HepG2 (cell line): ENCODE data around the gene PPDPF. TPM values are rescaled to one million over a fixed set of nuclear protein-coding genes. Genes with fewer than 3 reads are reported as not detected.

Source experiments
- AGO2 ChIP-seq: fragments of 200-400 bp; formaldehyde crosslinking; optimal IDR thresholded peaks from 2 replicates; pipeline ENCODE3; 2017; ENCODE audit warnings: mild to moderate bottlenecking, low read depth, low read length, moderate library complexity
- ARID3A ChIP-seq: IDR thresholded peaks from 2 replicates; pipeline ENCODE4 v1.6.1; 2012; ENCODE audit warnings: low read depth, low read length, improper control_type of control experiment
- BORCS8-MEF2B ChIP-seq: sonication (generic); formaldehyde crosslinking; IDR thresholded peaks from 2 replicates; pipeline ENCODE4 v1.8.0; 2022; ENCODE audit warnings: mild to moderate bottlenecking, missing genetic modification reagents
- CHCHD3 ChIP-seq: sonication (generic); formaldehyde crosslinking; IDR thresholded peaks from 2 replicates; pipeline ENCODE4 v1.8.0; 2022; ENCODE audit warnings: mild to moderate bottlenecking, missing genetic modification reagents, moderate library complexity
- EHMT2 ChIP-seq: fragments of 200-600 bp; sonication (generic); IDR thresholded peaks from 2 replicates; pipeline ENCODE4 v1.7.0; 2017; ENCODE audit warnings: antibody characterized with exemption, low read depth, low read length, borderline replicate concordance
- GTF2F1 ChIP-seq: fragments of 150-350 bp; IDR thresholded peaks from 2 replicates; pipeline ENCODE4 v1.6.1; 2014; ENCODE audit warnings: low read length
- MAFK ChIP-seq, 2 experiments: IDR thresholded peaks in 1 of 2; conservative IDR thresholded peaks in 1 of 2; 2 replicates each; pipeline ENCODE4 v1.6.1; 2011; ENCODE audit warnings: improper control_type of control experiment in 2 of 2, low read length in 2 of 2
- ONECUT2 ChIP-seq: sonication (generic); formaldehyde crosslinking; IDR thresholded peaks from 2 replicates; pipeline ENCODE4 v1.4.0; 2020; ENCODE audit warnings: missing genetic modification reagents
- TARDBP ChIP-seq: sonication (generic); formaldehyde crosslinking; IDR thresholded peaks from 2 replicates; pipeline ENCODE4 v1.8.0; 2022; ENCODE audit warnings: mild to moderate bottlenecking, missing genetic modification reagents
- TSC22D2 ChIP-seq: sonication (generic); formaldehyde crosslinking; IDR thresholded peaks from 2 replicates; pipeline ENCODE4 v1.5.1; 2020; ENCODE audit warnings: missing genetic modification reagents, mild to moderate bottlenecking, borderline replicate concordance
- ZBTB42 ChIP-seq: sonication (generic); formaldehyde crosslinking; IDR thresholded peaks from 2 replicates; pipeline ENCODE4 v1.5.0; 2020; ENCODE audit warnings: mild to moderate bottlenecking, missing genetic modification reagents
- ZKSCAN1 ChIP-seq: fragments of 150-350 bp; IDR thresholded peaks from 2 replicates; pipeline ENCODE4 v1.6.1; 2014; ENCODE audit warnings: low read length
- ZNF350 ChIP-seq: sonication (generic); formaldehyde crosslinking; IDR thresholded peaks from 2 replicates; pipeline ENCODE4 v1.4.0; 2020; ENCODE audit warnings: mild to moderate bottlenecking, low read depth, missing genetic modification reagents, borderline replicate concordance
- ZNF597 ChIP-seq: sonication (generic); formaldehyde crosslinking; IDR thresholded peaks from 2 replicates; pipeline ENCODE4 v1.5.0; 2020; ENCODE audit warnings: missing genetic modification reagents
- ZNF75D ChIP-seq: sonication (generic); formaldehyde crosslinking; IDR thresholded peaks from 2 replicates; pipeline ENCODE4 v1.8.1; 2023; ENCODE audit warnings: missing genetic modification reagents, mild to moderate bottlenecking, borderline replicate concordance
- ZNF790 ChIP-seq: sonication (generic); formaldehyde crosslinking; IDR thresholded peaks from 2 replicates; pipeline ENCODE4 v1.8.0; 2022; ENCODE audit warnings: missing genetic modification reagents, mild to moderate bottlenecking, borderline replicate concordance
- ZNF839 ChIP-seq: sonication (generic); formaldehyde crosslinking; IDR thresholded peaks from 2 replicates; pipeline ENCODE4 v1.4.0; 2020; ENCODE audit warnings: missing genetic modification reagents, mild to moderate bottlenecking, borderline replicate concordance
- ZSCAN29 ChIP-seq: sonication (generic); formaldehyde crosslinking; conservative IDR thresholded peaks from 2 replicates; pipeline ENCODE4 v1.4.0; 2020; ENCODE audit warnings: mild to moderate bottlenecking, missing genetic modification reagents
- ZSCAN30 ChIP-seq: sonication (generic); formaldehyde crosslinking; IDR thresholded peaks from 2 replicates; pipeline ENCODE4 v1.5.0; 2020; ENCODE audit warnings: mild to moderate bottlenecking, missing genetic modification reagents
- polyA plus RNA-seq, 8 experiments: library from polyadenylated mRNA; depleted of rRNA in 3 of 8; stranded (reverse) in 7 of 8; unstranded in 1 of 8; fragments of >200 nt; fragmentation: Illumina TruSeq in 4 of 8; extraction: Trizol in 4 of 8; gene quantifications; 2 replicates each; pipeline versions ENCODE4 v1.2.1 to v1.2.3, GENCODE V29; 2011 to 2016; ENCODE audit warnings: low read depth in 4 of 8, missing spikeins in 1 of 8, mixed read lengths in 1 of 8; ENCODE audit not compliant: insufficient read depth in 1 of 8
- total RNA-seq, 5 experiments: library from RNA; depleted of rRNA; stranded (reverse); fragments of >200 nt; fragmentation: Illumina TruSeq; extraction: Trizol; gene quantifications; 2 replicates each; pipeline ENCODE4 v1.2.3, GENCODE V29; 2016; ENCODE audit warnings: low read depth in 1 of 5
- TF ChIP-seq, protein P1 (sequence below): sonication (generic); formaldehyde crosslinking; IDR thresholded peaks from 2 replicates; pipeline ENCODE4 v1.4.0; 2020; ENCODE audit warnings: missing genetic modification reagents, borderline replicate concordance
- TF ChIP-seq, protein P2 (sequence below): sonication (generic); formaldehyde crosslinking; IDR thresholded peaks from 2 replicates; pipeline ENCODE4 v1.4.0; 2020; ENCODE audit warnings: missing genetic modification reagents
- TF ChIP-seq, protein P3 (sequence below): sonication (generic); formaldehyde crosslinking; IDR thresholded peaks from 2 replicates; pipeline ENCODE4 v1.8.0; 2022; ENCODE audit warnings: missing genetic modification reagents, mild to moderate bottlenecking, inconsistent platforms, borderline replicate concordance

The PPDPF gene
- total and polyA plus RNA-seq, 2 of the 13 experiments (the other 11 are each of a cell fraction or from before 2014, with no cell fraction given), result 1.8 to 7.0 TPM

DNA sequence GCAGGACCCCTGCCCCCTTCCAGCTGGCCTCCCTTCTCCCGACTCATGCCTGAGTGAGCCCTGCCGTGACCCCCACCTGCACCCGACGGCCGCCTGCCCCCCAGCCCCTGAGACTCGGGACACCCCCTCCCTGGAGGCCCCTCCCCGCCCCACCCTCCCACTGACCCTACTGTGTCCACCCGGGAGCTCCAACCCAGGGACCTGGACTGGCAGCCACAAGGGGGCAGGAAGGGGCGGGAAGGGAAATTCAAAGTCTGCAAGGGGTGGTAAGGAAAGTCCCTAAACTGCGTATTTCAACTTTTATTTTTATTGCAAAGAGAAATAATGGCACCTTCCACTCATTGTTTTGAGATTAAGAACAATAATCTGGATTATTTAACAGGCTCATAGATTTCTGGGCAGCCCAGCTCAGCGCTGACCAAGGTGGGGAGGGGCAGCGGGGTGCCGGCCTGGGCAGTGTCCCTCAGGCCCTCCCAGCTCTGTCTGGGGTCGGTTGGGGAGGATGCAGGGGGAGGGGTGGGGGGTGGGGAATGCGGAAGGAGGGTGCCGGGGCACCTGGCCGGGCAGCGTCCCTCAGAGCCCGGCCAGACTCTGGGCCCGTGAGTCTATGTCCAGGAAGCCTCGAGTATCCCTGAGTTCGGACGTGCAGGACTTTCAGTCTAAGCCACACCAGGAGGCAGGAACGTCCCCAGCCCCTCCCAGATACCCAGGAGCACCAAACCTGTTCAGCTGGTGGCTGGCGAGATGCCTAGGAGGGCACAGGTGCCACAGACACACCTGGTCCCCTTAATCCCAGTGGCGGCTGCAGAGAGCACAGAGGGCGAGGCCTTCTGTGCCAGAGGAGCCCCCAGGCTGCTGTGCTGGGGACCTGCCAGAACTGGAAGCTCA is 17.9 kb downstream of the PPDPF start (continued):
- TF ChIP-seq GTF2F1 (no peak), ONECUT2 (CRISPR knock-in tag) (no peak), ZBTB42 (CRISPR knock-in tag) (no peak), ZKSCAN1 (no peak; the same call in 1 of the 2 replicates), ZNF790 (no peak), BORCS8-MEF2B (no peak), MAFK (conservative IDR thresholded peaks at IDR 0.05 in 1 of 2, IDR thresholded peaks at IDR 0.05 in 1 of 2; ENCODE audit: low read length in 2 of 2) (no peak), ARID3A (no peak), ZNF75D (CRISPR knock-in tag) (no peak), EHMT2 (no peak), ZNF597 (CRISPR knock-in tag) (no peak), AGO2 (no peak), ZSCAN30 (CRISPR knock-in tag) (no peak), ZNF350 (CRISPR knock-in tag) (no peak), TSC22D2 (CRISPR knock-in tag) (no peak), CHCHD3 (CRISPR knock-in tag) (no peak), ZNF839 (no peak), ZSCAN29 (CRISPR knock-in tag) (0 out of 2 replicates have a peak, but pooled peaks have one; percentile 8), TARDBP (CRISPR knock-in tag) (no peak)
- TF ChIP-seq, protein P1, sequence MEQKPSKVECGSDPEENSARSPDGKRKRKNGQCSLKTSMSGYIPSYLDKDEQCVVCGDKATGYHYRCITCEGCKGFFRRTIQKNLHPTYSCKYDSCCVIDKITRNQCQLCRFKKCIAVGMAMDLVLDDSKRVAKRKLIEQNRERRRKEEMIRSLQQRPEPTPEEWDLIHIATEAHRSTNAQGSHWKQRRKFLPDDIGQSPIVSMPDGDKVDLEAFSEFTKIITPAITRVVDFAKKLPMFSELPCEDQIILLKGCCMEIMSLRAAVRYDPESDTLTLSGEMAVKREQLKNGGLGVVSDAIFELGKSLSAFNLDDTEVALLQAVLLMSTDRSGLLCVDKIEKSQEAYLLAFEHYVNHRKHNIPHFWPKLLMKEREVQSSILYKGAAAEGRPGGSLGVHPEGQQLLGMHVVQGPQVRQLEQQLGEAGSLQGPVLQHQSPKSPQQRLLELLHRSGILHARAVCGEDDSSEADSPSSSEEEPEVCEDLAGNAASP (CRISPR knock-in tag), result no peak
- TF ChIP-seq, protein P2, sequence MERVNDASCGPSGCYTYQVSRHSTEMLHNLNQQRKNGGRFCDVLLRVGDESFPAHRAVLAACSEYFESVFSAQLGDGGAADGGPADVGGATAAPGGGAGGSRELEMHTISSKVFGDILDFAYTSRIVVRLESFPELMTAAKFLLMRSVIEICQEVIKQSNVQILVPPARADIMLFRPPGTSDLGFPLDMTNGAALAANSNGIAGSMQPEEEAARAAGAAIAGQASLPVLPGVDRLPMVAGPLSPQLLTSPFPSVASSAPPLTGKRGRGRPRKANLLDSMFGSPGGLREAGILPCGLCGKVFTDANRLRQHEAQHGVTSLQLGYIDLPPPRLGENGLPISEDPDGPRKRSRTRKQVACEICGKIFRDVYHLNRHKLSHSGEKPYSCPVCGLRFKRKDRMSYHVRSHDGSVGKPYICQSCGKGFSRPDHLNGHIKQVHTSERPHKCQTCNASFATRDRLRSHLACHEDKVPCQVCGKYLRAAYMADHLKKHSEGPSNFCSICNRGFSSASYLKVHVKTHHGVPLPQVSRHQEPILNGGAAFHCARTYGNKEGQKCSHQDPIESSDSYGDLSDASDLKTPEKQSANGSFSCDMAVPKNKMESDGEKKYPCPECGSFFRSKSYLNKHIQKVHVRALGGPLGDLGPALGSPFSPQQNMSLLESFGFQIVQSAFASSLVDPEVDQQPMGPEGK (CRISPR knock-in tag), result peak; percentile 83
- TF ChIP-seq, protein P3, sequence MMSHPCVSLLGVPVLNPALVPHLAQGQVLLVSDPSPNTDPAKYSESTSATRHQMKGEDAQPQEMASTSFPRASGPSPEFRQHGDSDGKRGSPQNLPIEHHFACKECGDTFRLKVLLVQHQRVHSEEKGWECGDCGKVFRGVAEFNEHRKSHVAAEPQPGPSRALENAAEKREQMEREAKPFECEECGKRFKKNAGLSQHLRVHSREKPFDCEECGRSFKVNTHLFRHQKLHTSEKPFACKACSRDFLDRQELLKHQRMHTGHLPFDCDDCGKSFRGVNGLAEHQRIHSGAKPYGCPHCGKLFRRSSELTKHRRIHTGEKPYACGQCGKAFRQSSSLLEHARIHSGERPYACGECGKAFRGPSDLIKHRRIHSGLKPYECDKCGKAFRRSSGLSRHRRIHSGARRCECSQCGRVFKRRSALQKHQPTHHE (CRISPR knock-in tag), result no peak
